Smooth muscle cell of trachea (primary cell): ENCODE data around the gene ATP6V1G2. TPM values are rescaled to one million over a fixed set of nuclear protein-coding genes. Genes with fewer than 3 reads are reported as not detected.

ENCODE experiments used
- total RNA-seq: library from RNA; depleted of rRNA; stranded (reverse); fragments of >200 nt; gene quantifications from 2 replicates; pipeline ENCODE4 v1.2.1, GENCODE V29; 2014

Gene ATP6V1G2
- 5.5 and 5.7 TPM in 2 replicates for total RNA-seq

DNA sequence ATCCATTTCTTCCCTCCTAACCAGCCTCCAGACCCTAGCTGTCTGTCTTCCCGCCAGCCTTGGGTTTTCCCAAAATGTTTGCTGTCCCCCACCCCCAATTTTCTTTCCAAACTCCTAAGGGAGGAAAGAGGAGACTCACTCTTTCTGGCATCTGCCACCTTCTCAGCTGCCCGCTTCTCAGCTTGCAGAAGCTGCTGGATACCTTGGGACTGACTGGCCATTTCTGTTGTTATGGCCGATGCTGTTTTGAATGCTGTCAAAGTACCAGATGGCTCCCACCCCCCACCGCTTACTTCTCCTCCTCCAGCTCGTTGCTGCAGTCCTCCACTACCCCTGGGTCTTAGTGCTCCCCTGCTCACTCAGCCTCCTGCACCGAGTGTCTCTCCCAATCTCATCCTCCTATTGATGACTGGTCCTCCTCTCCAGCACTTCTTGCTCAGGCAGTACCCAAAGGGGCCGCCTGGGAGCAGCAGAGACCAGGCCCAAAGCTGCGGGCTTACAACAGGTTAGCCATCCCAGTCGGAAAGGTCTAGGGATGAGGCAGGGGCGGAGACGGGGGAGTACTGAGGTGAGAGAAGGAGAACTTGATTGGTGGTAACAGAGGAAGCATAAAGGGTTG lies at the start of gene ATP6V1G2:
Gene ATP6V1G2 (minus strand): TSS at position 270 of the 619 bp plus-strand sequence. CDS start 49 bp downstream, at position 221.

DNA sequence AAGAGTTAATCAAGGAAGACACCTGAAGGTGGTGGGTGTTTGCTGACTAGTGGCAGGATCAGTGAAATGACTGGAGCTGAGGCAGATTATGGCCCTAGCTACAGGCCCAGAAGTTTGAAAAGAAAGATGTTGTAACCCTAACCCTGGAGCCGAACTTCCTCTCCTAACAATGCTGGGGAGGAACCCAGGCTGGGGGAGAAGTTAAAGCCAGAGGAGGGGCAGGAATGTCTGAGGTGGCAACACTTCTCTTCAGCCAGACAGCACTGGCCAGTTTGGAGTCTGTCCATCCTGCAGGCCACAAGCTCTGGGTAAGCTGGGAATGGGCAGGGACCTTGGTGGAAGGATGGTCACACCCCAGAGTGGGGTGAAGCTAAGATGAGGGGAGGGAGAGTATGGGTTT lies 39.6 kb upstream of the ATP6V1G2 start, which contains the start of gene LST1:
Gene LST1 (plus strand): TSS at position 270 of the 400 bp plus-strand sequence. CDS start 1,023 bp downstream, outside the sequence.

DNA sequence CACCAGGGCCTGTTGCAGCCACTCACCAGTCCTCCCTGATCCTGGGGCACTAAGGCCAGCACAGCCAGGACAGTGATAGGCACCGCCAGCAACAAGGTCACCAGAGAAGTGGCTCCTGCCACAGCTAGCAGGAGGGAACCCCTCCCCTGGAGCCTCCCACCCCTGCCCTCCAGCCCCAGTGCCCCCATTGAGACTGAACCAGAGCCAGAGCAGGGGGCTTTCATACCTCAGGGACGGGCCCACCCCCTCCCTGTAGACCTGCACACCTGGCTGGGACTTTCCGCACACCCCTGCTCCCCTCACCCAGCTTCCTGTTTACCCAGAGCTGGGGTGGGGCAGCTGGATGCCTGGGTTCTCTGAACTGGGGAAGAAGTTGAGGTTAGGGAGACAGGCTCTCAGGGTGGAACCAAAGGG lies 35.8 kb upstream of the ATP6V1G2 start, which contains the start of gene LTB:
Gene LTB (minus strand): TSS at position 195 of the 414 bp plus-strand sequence. CDS start 7 bp downstream, at position 188.

DNA sequence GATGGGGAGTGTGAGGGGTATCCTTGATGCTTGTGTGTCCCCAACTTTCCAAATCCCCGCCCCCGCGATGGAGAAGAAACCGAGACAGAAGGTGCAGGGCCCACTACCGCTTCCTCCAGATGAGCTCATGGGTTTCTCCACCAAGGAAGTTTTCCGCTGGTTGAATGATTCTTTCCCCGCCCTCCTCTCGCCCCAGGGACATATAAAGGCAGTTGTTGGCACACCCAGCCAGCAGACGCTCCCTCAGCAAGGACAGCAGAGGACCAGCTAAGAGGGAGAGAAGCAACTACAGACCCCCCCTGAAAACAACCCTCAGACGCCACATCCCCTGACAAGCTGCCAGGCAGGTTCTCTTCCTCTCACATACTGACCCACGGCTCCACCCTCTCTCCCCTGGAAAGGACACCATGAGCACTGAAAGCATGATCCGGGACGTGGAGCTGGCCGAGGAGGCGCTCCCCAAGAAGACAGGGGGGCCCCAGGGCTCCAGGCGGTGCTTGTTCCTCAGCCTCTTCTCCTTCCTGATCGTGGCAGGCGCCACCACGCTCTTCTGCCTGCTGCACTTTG lies 29.0 kb upstream of the ATP6V1G2 start, which contains the start of gene TNF:
Gene TNF (plus strand): TSS at position 231 of the 567 bp plus-strand sequence. CDS start 177 bp downstream, at position 408.

DNA sequence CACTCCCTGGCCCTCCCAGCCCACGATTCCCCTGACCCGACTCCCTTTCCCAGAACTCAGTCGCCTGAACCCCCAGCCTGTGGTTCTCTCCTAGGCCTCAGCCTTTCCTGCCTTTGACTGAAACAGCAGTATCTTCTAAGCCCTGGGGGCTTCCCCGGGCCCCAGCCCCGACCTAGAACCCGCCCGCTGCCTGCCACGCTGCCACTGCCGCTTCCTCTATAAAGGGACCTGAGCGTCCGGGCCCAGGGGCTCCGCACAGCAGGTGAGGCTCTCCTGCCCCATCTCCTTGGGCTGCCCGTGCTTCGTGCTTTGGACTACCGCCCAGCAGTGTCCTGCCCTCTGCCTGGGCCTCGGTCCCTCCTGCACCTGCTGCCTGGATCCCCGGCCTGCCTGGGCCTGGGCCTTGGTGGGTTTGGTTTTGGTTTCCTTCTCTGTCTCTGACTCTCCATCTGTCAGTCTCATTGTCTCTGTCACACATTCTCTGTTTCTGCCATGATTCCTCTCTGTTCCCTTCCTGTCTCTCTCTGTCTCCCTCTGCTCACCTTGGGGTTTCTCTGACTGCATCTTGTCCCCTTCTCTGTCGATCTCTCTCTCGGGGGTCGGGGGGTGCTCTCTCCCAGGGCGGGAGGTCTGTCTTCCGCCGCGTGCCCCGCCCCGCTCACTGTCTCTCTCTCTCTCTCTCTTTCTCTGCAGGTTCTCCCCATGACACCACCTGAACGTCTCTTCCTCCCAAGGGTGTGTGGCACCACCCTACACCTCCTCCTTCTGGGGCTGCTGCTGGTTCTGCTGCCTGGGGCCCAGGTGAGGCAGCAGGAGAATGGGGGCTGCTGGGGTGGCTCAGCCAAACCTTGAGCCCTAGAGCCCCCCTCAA lies 25.9 kb upstream of the ATP6V1G2 start, which contains the start of gene LTA:
Gene LTA (plus strand): TSS at position 249 of the 871 bp plus-strand sequence. CDS start 454 bp downstream, at position 703.

DNA sequence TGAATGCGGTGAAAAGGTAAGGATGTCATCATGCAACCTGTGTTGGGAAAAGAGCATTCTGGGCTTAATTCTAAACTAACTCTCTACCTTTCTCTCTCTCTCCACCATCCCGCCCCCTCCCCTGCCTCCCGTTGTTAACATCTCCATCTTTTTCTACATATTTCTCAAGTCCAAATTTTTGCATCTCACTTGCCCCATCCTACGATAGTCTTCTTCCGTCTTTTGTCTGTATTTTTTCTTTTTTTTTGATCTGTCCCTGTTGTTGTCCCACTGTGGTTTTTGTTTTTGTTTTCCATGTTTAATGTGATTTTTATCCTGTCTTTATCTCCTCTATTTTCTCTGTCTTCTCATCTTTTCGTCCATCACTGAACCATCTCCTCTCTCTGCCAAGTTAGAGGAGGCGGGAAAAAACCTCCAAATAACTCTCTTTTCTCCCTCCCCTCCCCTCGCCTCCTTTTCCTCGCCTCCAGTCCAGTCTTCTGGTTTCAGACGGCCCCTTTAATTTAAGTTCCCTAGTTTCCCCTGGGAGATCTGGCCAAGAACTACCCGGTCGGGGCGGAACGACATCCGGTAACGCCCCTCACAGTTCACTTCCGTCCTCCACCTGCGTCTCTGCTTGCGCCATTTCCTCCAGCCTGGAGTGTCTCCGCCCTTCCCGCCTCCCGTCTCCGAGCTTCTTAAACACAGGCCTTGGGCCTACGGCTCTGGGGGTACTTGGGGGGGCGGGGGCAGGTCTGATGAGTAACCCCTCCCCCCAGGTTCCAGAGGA lies 734 bp upstream of the ATP6V1G2 start, which contains the start of gene NFKBIL1:
Gene NFKBIL1 (plus strand): TSS at position 651 of the 769 bp plus-strand sequence. CDS start 87 bp downstream, at position 738.

DNA sequence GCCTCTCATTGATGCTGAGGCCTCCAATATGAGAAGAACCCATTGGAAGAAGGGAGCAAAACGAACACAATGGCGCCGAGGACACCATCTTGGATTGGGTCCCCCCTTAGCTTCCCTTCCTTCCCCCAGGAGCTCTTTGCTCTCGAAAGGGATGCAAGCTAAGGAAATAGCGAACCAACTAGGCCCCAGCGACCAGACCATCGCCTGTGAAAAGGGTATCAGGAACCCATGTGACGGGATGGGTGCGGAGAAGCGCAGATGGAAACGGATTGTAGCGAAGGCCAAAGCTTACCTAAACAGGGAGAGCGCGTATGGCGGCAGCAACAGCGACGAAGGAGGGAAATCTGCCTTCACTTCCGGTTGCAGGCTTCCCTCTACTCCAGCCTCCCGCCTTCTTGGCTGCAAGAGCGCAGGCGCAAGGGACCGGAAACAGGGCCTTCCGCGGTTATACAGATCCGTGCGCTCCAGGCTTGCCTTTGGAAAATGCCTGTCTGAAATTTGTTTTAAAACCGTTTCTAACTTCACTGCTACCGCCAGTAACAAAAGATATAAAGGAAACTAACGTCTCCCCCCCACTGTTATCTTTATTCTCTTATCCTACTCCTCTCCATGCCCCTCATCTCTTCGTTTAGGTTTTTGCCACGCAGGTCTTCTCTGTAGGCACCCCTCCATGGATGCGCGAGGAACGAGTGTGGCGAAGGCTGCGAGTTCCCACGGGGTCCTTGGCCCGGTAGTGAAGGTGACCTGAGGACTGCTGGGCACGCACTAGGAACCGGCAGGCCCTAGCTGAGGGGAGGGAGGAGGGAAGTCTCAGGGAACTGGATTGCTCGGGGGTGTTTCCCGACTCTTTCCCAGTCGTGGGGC lies 4.5 kb downstream of the ATP6V1G2 start, which contains the start of gene DDX39B:
Gene DDX39B (minus strand): TSS at position 346 of the 864 bp plus-strand sequence. CDS start 1,471 bp downstream, outside the sequence.

DNA sequence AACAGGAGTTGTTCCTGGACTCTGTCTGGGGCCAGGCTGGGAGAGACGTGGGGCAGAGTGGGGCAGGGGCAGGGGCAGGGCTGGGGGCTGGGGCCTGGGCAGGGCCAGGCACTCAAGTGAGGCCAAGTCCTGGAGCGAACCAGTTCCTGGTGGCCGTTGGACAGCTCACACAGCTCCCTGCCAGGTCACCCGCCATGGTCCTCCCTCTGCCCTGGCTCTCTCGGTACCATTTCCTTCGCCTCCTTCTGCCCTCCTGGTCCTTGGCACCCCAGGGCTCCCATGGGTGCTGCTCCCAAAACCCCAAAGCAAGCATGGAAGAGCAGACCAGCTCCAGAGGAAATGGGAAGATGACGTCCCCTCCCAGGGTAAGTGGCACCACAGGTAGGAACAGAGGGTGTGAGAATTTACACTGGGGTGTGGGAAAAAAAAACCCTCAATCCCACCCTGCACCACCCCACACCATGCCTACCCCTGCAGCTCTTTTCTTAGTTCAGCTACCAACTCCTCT lies 17.5 kb downstream of the ATP6V1G2 start, which contains the start of gene MCCD1:
Gene MCCD1 (plus strand): TSS at position 142 of the 508 bp plus-strand sequence. CDS start 53 bp downstream, at position 195.

DNA sequence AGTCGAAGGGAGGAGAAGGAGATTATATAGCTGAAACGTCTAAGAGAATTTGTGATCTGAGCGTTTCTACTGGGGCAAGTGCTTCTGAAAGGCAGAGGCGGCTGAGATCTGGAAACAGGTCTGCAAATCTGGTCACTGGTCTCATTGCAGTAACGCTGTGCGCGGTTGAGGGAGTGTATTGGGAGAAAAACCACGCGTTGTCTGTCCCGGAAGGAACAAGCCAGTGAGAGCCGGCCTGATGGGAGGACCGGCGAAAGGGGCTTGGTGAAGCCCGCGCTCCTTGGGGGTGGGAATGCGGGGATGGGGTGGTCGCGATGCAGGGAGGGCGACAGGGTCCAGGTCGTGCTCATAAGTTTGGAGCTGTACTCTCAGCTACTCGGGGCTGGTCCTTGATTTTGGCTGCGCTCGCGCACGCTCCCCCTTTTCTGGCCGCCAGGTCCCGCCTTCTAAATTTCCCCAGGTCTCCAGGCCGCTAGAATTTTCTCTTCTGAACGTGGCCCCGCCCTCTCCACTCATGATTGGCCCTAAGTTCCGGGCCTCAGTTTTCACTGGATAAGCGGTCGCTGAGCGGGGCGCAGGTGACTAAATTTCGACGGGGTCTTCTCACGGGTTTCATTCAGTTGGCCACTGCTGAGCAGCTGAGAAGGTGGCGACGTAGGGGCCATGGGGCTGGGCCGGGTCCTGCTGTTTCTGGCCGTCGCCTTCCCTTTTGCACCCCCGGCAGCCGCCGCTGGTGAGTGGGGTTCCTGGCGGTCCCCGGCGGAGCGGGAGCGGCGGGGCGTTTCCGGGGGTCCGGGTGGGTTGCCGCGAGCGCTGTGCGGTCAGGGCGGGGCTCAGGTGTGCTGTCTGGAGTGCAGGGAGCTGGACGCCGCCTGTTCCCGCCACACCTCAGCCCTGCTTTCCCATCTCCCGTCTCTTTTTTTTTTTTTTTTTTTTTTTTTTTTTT lies 48.6 kb downstream of the ATP6V1G2 start, which contains the start of gene MICB:
Gene MICB (plus strand): TSS at position 615 of the 946 bp plus-strand sequence. CDS start 49 bp downstream, at position 664.

Other genes with a start within 250 kb of the ATP6V1G2 start
- 301 and 427 TPM in 2 replicates for gene HLA-B, start 189.4 kb downstream of the ATP6V1G2 start, total RNA-seq
- gene MICA, start 143.0 kb downstream of the ATP6V1G2 start, total RNA-seq, result 34.9 and 37.7 TPM in 2 replicates
- 8.4 and 10.5 TPM in 2 replicates for gene MICB, start 48.5 kb downstream of the ATP6V1G2 start, total RNA-seq
- not detected in 2 replicates for gene MCCD1, start 17.6 kb downstream of the ATP6V1G2 start, total RNA-seq
- gene DDX39B, start 4.6 kb downstream of the ATP6V1G2 start, total RNA-seq, result 332 and 492 TPM in 2 replicates
- 23.3 and 41.0 TPM in 2 replicates for gene NFKBIL1, start 1.0 kb upstream of the ATP6V1G2 start, total RNA-seq
- not detected in 2 replicates for gene LTA, start 25.7 kb upstream of the ATP6V1G2 start, total RNA-seq
- gene TNF, start 29.0 kb upstream of the ATP6V1G2 start, total RNA-seq, result not detected in 2 replicates
- gene LTB, start 35.8 kb upstream of the ATP6V1G2 start, total RNA-seq, result not detected in 2 replicates
- not detected in 2 replicates for gene LST1, start 39.7 kb upstream of the ATP6V1G2 start, total RNA-seq
- gene NCR3, start 46.4 kb upstream of the ATP6V1G2 start, total RNA-seq, result not detected in 2 replicates
- gene AIF1, start 68.6 kb upstream of the ATP6V1G2 start, total RNA-seq, result not detected in 2 replicates
- gene PRRC2A, start 74.1 kb upstream of the ATP6V1G2 start, total RNA-seq, result 46.6 and 50.6 TPM in 2 replicates
- gene BAG6, start 106.1 kb upstream of the ATP6V1G2 start, total RNA-seq, result 171 and 206 TPM in 2 replicates
- gene APOM, start 109.3 kb upstream of the ATP6V1G2 start, total RNA-seq, result 1.0 and 1.3 TPM in 2 replicates
- gene C6orf47, start 114.2 kb upstream of the ATP6V1G2 start, total RNA-seq, result 21.7 and 24.8 TPM in 2 replicates
- gene GPANK1, start 118.4 kb upstream of the ATP6V1G2 start, total RNA-seq, result 13.2 and 20.9 TPM in 2 replicates
- gene CSNK2B, start 119.5 kb upstream of the ATP6V1G2 start, total RNA-seq, result 112 and 124 TPM in 2 replicates
- 3.2 and 3.8 TPM in 2 replicates for gene LY6G5B, start 123.4 kb upstream of the ATP6V1G2 start, total RNA-seq
- 0.66 and 0.73 TPM in 2 replicates for gene LY6G5C, start 134.5 kb upstream of the ATP6V1G2 start, total RNA-seq
- gene ABHD16A, start 156.7 kb upstream of the ATP6V1G2 start, total RNA-seq, result 47.6 and 58.2 TPM in 2 replicates
- not detected in 2 replicates for gene LY6G6F, start 160.3 kb upstream of the ATP6V1G2 start, total RNA-seq
- not detected in 2 replicates for gene LY6G6D, start 168.7 kb upstream of the ATP6V1G2 start, total RNA-seq
- gene LY6G6C, start 175.1 kb upstream of the ATP6V1G2 start, total RNA-seq, result not detected in 2 replicates
- gene MPIG6B, start 176.8 kb upstream of the ATP6V1G2 start, total RNA-seq, result not detected in 2 replicates
- gene DDAH2, start 182.7 kb upstream of the ATP6V1G2 start, total RNA-seq, result 93.8 and 161 TPM in 2 replicates
- 662 and 1,073 TPM in 2 replicates for gene CLIC1, start 189.9 kb upstream of the ATP6V1G2 start, total RNA-seq
- gene MSH5, start 193.4 kb upstream of the ATP6V1G2 start, total RNA-seq, result 5.8 and 15.9 TPM in 2 replicates
- gene SAPCD1, start 216.0 kb upstream of the ATP6V1G2 start, total RNA-seq, result 1.3 and 1.9 TPM in 2 replicates
- gene VWA7, start 230.7 kb upstream of the ATP6V1G2 start, total RNA-seq, result 0.50 and 1.2 TPM in 2 replicates
- gene VARS1, start 249.1 kb upstream of the ATP6V1G2 start, total RNA-seq, result 60.0 and 75.2 TPM in 2 replicates